Endometrial microvascular endothelial cells (primary cell): Measurements from ENCODE around the gene MXRA8. TPM values are rescaled to one million over a fixed set of nuclear protein-coding genes. Genes with fewer than 3 reads are reported as not detected.
"Not testable (repeated sequence)": the region's sequence is repeated elsewhere in the genome, so short reads cannot be mapped to it uniquely, and the experiment has no call there.

ENCODE experiments used
- in situ Hi-C: cut with HindIII; loops from 2 replicates; pipeline ENCODE4 v1.10.0; 2017; ENCODE audit warnings: low sequenced_read_pairs, low pct_unique_long_range_greater_than_20kb; ENCODE audit errors: inconsistent ontology term
- total RNA-seq: library from RNA; depleted of rRNA; stranded (reverse); fragments of >200 nt; gene quantifications from one replicate; pipeline ENCODE4 v1.2.3, GENCODE V29; 2015; ENCODE audit errors: inconsistent ontology term

The MXRA8 gene
- total RNA-seq, 1 donor from 2014 or later = 4.0 TPM

DNA sequence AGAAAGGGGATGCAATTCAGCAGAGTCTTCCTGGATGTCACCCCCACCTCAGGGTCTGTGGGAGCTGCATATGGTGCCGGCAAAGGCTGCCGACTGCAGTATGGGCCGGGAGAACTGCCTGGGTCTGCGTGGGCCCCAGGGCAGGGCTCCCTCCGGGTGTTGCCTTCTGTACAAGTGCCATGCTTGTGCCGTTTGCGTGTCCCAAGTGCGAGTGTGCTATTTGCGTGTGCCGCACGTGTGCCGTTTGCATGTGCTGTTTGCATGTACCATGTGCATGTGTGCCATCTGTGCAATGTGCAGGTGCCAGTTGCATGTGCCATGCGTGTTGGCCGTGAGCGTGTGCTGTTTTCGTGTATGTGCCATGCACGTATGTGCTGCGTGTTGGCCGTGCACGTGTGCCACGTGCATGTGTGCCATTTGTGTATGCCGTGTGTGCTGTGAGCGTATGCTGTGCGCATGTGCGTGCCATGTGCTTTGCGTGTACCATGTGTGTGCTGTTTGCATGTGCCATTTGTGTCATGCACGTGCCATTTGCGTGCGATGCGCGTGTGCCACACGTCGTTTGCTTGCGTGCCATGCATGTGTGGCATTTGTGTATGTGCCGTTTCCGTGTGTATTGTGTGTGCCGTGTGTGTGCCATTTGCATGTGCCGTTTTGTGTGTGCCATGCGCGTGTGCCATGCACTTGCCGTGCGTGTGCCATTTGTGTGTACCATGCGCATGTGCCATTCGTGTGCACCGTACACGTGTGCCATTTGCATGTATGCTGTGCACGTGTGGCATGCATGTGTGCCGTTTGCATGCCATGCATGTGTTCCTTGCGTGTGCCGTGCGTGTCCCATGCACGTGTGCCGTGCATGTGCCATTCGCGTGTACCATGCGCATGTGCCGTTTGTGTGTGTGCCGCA is 28.8 kb downstream of the MXRA8 start:
- in situ Hi-C loops = no loop called here

DNA sequence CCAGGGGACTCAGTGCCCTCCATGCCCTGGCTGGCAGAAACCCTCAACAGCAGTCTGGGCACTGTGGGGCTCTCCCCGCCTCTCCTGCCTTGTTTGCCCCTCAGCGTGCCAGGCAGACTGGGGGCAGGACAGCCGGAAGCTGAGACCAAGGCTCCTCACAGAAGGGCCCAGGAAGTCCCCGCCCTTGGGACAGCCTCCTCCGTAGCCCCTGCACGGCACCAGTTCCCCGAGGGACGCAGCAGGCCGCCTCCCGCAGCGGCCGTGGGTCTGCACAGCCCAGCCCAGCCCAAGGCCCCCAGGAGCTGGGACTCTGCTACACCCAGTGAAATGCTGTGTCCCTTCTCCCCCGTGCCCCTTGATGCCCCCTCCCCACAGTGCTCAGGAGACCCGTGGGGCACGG is 30.1 kb downstream of the MXRA8 start:
- in situ Hi-C loops = no loop called here

DNA sequence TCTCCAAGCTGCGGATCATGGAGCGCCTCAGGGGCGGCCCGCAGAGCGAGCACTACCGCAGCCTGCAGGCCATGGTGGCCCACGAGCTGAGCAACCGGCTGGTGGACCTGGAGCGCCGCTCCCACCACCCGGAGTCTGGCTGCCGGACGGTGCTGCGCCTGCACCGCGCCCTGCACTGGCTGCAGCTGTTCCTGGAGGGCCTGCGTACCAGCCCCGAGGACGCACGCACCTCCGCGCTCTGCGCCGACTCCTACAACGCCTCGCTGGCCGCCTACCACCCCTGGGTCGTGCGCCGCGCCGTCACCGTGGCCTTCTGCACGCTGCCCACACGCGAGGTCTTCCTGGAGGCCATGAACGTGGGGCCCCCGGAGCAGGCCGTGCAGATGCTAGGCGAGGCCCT is 31.1 kb downstream of the MXRA8 start:
- in situ Hi-C loops = no loop called here

DNA sequence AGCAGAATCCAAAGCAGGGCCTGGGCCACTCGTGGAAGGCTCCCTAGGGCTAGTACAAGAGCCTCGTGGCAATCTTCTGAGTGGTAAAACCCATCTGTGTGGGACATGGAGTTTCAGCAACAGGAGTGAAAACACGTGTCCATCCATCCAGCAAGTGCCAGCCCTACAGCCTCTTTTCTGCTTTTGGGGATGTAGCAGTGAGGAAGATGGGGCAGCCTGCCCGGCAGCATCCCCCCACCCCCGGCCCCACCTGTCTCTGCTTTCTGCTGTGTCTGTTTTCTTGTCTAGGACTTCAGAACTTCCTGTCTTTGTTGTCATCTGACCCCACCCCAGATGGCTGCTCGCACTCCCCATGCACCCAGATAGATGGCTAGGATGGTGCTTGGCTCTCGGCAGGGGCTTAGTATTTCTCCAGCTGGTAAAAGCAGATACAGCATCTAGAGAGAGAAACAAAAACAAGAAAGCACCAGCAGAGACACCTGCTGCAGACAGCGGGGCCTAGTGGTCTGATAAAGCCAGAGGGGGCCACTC is 32.2 kb downstream of the MXRA8 start:
- in situ Hi-C loops = no loop called here

DNA sequence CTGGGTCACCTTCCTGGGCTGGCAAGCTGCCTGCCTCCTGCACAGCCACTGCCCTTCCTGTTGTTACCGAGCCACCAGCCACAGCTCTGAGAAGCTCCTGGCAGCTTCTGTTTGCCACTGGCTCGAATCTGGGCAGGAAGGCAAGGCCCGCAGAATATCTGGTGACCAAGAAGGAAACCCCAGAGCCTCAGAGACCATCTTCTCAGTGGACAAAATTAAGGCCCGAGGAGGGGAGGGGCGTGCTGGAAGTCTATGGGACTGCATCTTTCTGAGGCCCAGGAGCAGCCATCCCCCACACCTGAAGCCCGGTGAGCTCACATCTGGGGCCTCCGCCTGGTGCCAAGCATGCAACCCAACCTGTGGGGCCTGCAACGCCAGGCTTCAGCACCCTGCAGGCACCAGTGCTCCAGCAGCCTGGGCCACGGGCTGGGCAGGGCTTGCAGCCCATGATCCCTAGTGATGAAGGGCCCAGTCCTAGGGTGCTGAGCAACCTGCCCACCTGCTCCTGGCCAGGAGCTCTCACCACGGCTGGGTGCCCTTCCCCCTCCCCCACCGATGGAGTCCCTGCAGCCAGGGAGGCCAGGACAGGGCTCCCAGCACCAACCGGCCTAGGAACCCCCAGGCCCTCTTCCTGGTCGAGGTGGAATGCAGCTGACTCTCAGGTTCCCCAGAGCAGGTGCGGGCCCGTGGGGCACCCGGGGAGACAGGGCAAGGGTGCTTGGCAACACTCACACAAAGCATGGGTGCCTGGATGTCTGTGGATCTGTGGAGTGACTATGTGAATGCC is 32.9 kb downstream of the MXRA8 start:
- in situ Hi-C loops = no loop called here

DNA sequence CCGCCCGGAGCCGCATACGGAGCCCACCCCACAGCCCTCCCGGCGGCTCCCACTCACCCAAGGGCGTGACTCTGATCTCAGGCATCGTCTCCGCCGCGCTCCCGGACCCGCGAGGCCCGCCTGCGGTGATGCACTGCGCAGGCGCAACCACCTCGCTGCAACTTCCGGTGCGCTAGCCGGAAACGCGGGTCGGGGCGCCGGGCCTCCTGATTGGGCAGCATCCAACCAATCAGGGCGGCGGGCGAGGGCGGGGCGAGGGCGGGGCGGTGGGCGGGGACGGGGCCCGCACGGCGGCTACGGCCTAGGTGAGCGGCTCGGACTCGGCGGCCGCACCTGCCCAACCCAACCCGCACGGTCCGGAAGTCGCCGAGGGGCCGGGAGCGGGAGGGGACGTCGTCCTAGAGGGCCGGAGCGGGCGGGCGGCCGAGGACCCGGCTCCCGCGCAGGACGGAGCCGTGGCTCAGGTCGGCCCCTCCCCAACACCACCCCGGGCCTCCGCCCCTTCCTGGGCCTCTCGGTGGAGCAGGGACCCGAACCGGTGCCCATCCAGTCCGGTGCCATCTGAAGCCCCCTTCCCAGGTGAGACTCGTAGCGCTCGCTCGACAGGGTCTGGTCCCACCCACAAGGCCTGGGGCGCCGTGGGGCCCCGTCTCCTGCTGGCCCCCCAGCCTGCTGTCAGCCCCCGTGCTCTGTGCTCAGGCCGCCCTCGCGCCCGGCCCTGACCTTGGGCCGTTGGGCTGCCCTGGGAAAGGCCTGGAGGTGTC is 33.6 kb downstream of the MXRA8 start, which contains the start of the genes CPTP and INTS11:
CPTP (plus strand) TSS at position 279 of the 764 bp plus-strand sequence. CDS start 2,109 bp downstream, outside the sequence.
INTS11 (minus strand) TSS at position 137 of the 764 bp plus-strand sequence; CDS start at position 85, 52 bp downstream.
- in situ Hi-C loops = no loop called here

DNA sequence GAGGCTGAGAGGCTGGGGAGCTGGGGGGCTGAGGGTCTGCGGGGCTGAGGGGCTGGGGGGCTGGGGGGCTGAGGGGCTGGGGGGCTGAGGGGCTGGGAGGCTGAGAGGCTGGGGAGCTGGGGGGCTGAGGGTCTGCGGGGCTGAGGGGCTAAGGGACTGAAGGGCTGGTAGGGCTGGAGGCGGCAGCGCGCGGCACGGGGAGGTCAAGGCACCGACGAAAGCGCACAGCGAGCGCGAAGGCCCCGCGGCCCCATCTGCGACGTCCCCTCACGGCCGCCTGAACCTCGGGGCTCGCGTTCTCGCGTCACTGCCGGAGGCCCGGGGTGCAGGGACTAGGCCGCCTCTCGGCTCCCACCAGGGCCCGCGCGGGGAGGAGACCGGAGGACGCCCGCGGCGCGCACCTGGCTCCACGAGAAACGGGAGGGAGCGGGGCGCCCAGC is 34.3 kb downstream of the MXRA8 start:
- in situ Hi-C loops = no loop called here

DNA sequence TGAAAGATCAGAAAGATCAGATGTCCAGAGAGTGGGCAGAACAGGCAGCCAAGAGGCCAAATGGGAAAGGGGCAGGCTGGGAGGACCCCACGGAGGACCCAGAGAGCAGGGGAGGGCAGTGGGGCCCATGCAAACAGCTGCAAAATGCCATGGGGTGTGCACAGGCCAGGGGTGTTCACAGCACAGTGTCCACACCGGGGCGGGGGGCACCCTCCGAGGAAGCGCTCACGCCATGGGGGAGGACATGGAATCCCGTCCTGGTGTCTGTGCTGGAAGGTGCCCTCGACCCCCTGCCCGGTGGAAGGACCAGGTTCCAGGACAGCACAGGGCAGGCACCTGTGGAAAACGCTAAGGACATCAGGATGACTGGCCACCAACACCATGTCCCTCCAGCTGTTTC is 35.4 kb downstream of the MXRA8 start:
- in situ Hi-C loops = no loop called here

DNA sequence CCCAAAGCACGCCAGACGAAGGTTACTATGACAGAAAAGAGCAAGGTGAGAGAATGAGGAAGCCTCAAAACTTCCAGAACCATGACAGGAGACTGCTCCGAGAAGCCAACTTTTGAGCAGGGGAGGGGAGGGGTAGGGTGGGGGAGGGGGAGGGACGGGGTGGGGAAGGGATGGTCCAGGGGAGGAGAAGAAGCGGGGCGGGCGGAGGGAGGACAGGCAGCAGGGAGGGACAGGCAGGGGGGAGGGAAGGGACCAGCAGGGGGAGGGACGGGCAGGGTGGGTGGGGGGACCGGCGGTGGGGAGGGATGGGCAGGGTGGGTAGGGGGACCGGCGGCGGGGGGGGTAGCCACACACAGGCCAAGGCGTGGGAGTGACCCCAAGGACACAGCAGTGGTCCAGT is 35.9 kb downstream of the MXRA8 start:
- in situ Hi-C loops = no loop called here

DNA sequence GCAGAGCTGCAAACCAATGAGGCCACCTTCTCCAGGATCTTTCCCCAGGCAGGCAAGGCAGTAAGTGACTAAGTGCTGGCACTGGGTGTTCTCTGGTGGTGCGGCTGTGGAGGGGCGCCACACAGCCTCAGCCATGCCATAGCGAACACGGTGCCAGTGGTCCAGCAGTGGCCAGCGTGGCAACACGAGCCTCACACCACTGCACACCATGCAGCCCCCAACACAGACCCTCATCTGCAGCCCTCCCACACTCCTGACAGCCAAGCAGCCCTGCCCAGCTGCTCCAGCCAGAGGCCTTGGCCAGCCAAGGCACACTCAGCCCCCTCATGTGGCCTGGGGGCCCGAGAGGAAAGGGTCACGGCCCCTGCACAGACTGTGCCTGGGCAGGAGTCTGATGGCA is 36.9 kb downstream of the MXRA8 start:
- in situ Hi-C loops = no loop called here

DNA sequence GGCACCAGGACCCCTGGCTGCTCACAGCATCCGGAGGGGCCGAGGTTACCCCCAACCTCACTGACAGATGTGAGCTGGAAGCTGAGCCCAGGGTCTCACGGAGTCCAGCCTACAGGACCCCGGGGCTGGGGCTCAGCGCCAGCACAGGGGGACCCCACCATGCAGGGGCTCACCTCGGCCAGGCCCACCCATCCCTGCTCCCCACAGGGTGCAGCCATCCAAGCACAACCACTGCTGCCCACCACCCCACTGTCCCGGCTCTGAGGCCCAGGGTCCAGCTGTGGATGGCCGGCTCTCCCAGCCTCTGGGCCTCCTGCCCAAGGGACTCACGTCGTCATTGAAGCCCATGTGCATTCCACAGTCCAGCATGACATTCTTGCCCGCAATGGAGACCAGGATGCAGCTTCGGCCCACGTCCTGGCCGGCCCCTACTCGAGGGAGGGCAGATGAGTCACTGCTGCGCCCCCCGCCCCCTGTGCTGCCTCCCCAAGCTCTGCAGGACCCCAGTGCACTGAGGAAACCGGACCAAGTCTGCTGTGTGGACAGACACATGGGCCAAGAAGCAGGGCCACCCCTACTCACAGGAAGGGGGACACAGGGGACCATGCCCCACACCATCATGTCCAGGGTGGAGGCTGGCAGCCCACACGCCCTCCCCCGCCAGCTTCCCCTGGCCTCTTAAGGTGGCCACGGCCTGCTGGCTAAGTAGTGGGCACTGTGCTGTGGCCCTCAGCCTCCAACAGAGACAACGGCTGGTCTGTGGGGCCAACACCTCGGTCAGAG is 37.5 kb downstream of the MXRA8 start:
- in situ Hi-C loops = no loop called here

DNA sequence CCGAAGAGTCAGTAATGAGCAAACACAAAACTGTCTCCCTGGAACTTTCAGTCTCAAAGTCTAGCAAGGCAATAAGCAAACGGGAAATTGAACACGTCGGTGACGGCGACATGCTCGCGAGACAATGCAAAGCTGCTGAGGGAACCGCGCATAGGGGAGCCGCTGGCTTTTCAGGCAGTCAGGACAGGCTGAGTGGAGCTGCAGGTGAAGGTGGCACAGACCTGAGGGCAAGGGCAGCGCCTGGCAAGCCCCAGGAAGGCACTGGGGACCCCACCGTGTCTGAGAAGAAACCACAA is 38.8 kb downstream of the MXRA8 start:
- in situ Hi-C loops = no loop called here

DNA sequence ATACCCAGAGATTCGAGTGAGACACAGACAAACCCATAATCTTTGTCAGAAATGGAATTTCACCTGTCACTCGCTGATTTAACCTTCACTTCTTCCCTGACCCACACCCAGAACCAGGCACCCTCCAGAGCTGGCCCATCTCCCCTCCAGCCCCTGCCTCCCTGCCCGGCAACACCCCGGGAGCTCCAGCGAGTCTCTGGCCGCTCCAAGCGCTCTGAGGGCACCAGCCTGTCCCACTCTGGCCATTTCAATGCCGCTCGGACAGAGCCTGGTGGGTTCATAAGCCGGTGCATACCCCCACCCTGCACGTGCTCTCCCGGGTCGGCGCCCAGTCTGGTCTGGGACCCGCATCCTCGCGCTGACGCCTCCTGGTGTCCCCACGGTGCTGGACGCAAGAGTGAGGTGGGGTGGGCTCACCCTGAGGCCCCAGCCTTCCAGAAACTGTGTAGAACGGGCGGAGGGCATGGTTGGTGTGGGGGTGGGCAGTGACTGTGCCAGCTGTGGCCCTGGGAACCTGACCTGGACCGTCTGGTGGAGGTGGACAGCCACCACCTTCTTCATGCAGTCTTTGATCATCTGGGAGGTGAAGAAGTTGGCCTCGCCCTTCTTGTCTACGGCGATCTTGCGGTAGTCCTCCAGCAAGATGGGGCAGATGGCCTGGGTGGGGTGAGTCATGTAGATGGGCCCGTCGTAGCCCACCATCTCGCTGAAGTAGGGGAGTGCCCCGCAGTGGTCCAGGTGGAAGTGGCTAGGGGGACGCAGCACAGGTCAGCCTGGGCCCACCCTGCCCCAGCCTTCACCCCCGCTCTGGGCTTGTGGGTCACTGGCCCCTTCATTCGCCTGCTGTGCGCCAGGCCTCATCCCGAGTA is 39.3 kb downstream of the MXRA8 start:
- in situ Hi-C loops = no loop called here

DNA sequence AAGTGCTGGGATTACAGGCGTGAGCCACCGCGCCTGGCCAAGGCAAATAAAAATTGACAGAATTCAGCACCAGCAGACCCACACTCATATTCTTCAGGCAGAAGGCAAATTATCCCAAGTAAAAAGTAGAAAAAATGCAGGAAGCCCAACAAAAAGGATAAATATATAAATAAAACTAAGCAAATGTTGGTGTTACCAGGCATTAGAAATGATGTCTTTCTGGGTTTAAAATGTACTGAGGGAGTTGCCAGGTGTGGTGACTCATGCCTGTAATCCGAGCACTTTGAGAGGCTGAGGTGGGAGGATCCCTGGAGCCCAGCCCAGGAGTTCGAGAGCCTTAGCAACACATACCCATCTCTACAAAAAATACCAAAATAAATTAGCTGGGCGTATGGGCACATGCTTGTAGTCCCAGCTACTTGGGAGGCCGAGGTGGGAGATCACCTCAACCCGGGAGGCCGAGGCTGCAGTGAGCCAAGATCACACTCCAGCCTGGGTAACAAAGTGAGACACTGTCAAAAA is 40.2 kb downstream of the MXRA8 start:
- in situ Hi-C loops = no loop called here

DNA sequence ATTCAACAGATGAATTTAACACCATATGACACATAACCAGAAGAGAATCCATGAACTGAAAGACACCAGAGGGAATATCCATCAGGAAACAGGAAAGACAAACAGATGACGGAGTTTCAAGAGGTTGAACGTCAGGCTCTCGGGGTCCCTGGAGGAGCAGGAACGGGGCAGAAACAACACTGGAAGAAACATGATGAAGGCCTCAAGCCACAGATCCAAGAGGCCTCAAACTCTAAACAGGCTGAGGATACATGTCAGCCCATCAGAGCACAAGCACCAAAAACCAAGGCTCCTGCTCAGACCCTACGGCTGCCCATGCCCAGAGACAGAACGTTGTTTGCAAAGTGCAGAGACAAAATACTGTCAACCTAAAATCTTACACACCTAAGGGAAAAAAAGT is 40.9 kb downstream of the MXRA8 start:
- in situ Hi-C loops = no loop called here

DNA sequence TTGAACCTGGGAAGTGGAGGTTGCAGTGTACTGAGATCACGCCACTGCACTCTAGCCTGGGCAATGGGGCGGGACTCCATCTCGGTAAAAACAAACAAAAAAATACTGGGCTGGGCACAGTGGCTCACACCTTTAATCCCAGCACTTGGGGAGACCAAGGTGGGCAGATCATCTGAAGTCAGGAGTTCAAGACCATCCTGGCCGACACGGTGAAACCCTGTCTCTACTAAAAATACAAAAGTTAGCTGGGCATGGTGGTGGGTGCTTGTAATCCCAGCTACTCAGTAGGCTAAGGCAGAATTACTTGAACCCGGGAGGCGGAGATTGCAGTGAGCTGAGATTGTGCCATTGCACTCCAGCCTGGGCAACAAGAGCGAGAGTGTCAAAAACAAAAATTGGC is 42.2 kb downstream of the MXRA8 start:
- in situ Hi-C loops = not testable (repeated sequence)

DNA sequence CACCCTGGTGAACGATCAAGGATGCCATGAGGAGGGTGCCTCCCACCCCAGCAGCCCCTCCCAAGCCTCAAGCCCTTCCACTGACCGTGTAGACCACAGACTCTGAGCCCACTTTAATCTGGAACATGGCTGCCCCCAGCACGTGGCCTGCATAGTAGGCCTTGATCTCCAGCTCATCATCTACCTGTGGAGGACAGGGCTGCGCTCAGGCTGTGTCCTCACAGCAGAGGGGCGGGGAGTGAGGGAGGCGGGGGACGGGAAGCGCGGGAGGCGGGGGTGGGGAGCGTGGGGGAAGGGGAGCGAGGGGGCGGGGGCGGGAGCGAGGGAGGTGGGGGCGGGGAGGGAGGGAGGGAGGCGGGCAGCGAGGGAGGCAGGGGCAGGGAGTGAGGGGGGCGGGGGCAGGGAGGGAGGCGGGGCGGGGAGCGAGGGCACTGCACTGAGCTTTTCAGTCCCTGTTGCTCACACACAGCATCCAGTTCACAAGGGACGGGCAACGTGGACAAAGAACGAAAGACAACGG is 42.9 kb downstream of the MXRA8 start:
- in situ Hi-C loops = no loop called here
